ENCODE data around the gene TET3. TPM values are rescaled to one million over a fixed set of nuclear protein-coding genes. Genes with fewer than 3 reads are reported as not detected.
"Not testable (repeated sequence)": the region's sequence is repeated elsewhere in the genome, so short reads cannot be mapped to it uniquely, and the experiment has no call there.

Gene TET3
- total and polyA plus RNA-seq, 9 of the 15 experiments (the other 6 are each of a cell fraction or from before 2014, with no cell fraction given): 0.35 to 16.3 (median 5.5) TPM

GRCh38 chr2:73939419-73939818 lies 45.3 kb upstream of the TET3 start:
- in situ Hi-C loops (cut with MboI): no loop called here
- H3K9ac ChIP-seq (ENCODE audit: insufficient read depth in 1 of 2, low read depth in 2 of 2, low read length in 2 of 2): no peak overlapping the region
- DNase-seq (ENCODE audit: extremely low read depth in 1 of 4, low spot score in 3 of 4) (no peak), FAIRE-seq (no peak), ATAC-seq (peak; percentile 15; the same call in 1 of the 3 replicates)
- H4K20me1 ChIP-seq (replicated peaks; ENCODE audit: control insufficient read depth, insufficient read depth, low read length): peaks cover 18% of the 10 kb centered on the region
- no peak overlapping the region for H3K27ac ChIP-seq (ENCODE audit: extremely low read depth, low read depth, low read length)
- H2AFZ ChIP-seq (ENCODE audit: low read depth, low read length): no peak overlapping the region
- CTCF ChIA-PET (ENCODE audit: low intra/inter-chr PET ratio): no interaction called here
- peaks cover 88% of the 10 kb centered on the region for H3K79me2 ChIP-seq (ENCODE audit: control insufficient read depth, insufficient read depth, low read length)
- TF ChIP-seq CTCF (IDR thresholded peaks at IDR 0.05 in 2 of 3, conservative IDR thresholded peaks at IDR 0.05 in 1 of 3; ENCODE audit: insufficient read depth in 2 of 3, low read depth in 1 of 3, low read length in 3 of 3): 0 out of 6 replicates have a peak, but pooled peaks of 1 of the 3 experiments have one; percentile 18
- TF ChIP-seq ZNF583 (CRISPR knock-in tag; IDR thresholded peaks at IDR 0.05): no peak
- POLR2A ChIA-PET: interaction anchor here (2.0 kb wide), 1 partner anchor 10 kb away, joined by 6 read pairs; no protein-coding TSS in a partner anchor
- H3K9me1 ChIP-seq (ENCODE audit: control insufficient read depth, insufficient read depth, low read length): peaks cover 3% of the 10 kb centered on the region
- 96% methylated on average over 2 of the region's 2 CpGs for WGBS (ENCODE audit: insufficient coverage, low coverage, missing lambda C conversion rate)
- H3K4me1 ChIP-seq (replicated peaks in 1 of 2; ENCODE audit: control insufficient read depth in 2 of 2, insufficient read depth in 2 of 2, low read length in 2 of 2): peaks cover 0 to 5% of the 10 kb centered on the region in 2 experiments; a peak in 2 of 5 replicates
- H3K4me2 ChIP-seq (ENCODE audit: insufficient read depth, low read length): no peak overlapping the region
- H3K4me3 ChIP-seq: no peak overlapping the region
- no peaks in the 10 kb centered on the region for H3K9me3 ChIP-seq (replicated peaks; ENCODE audit: control insufficient read depth, insufficient read depth, low read depth, low read length)
- BruUV-seq (replicated peaks): no TSS peak
- peaks cover 73% of the 10 kb centered on the region for H3K36me3 ChIP-seq (ENCODE audit: control insufficient read depth, insufficient read depth, low read length)
- H3K27me3 ChIP-seq (ENCODE audit: control insufficient read depth in 2 of 2, insufficient read depth in 2 of 2, low read length in 2 of 2): no peaks in the 10 kb centered on the region
- intact Hi-C loops (cut with micrococcal nuclease): no loop called here

- H2AFZ ChIP-seq (ENCODE audit: low read depth, low read length); H3K9ac ChIP-seq (ENCODE audit: insufficient read depth in 1 of 2, low read depth in 2 of 2, low read length in 2 of 2); H3K27me3 ChIP-seq (ENCODE audit: control insufficient read depth in 2 of 2, insufficient read depth in 2 of 2, low read length in 2 of 2); intact Hi-C loops (cut with micrococcal nuclease); BruUV-seq (replicated peaks); DNase-seq (ENCODE audit: extremely low read depth in 1 of 4, low spot score in 3 of 4); H3K4me1 ChIP-seq (replicated peaks in 1 of 2; ENCODE audit: control insufficient read depth in 2 of 2, insufficient read depth in 2 of 2, low read length in 2 of 2); H3K9me1 ChIP-seq (ENCODE audit: control insufficient read depth, insufficient read depth, low read length); FAIRE-seq; CTCF ChIA-PET (ENCODE audit: low intra/inter-chr PET ratio); H3K9me3 ChIP-seq (replicated peaks; ENCODE audit: control insufficient read depth, insufficient read depth, low read depth, low read length); H3K4me2 ChIP-seq (ENCODE audit: insufficient read depth, low read length); H3K27ac ChIP-seq (ENCODE audit: extremely low read depth, low read depth, low read length); H3K4me3 ChIP-seq; ATAC-seq; in situ Hi-C loops (cut with MboI); POLR2A ChIA-PET: not testable (repeated sequence)
- 79% methylated on average over 1 of the region's 1 CpG for WGBS (ENCODE audit: insufficient coverage, low coverage, missing lambda C conversion rate)
- peaks cover 93% of the 10 kb centered on the region for H3K79me2 ChIP-seq (ENCODE audit: control insufficient read depth, insufficient read depth, low read length)
- peaks cover 18% of the 10 kb centered on the region for H4K20me1 ChIP-seq (replicated peaks; ENCODE audit: control insufficient read depth, insufficient read depth, low read length)
- peaks cover 76% of the 10 kb centered on the region for H3K36me3 ChIP-seq (ENCODE audit: control insufficient read depth, insufficient read depth, low read length)
These were observed 44.6 kb upstream of the TET3 start for GRCh38 chr2:73940066-73940465.

Data from K562 (cell line).